Left colon (tissue), 2 donors: ENCODE measurements around the gene ISG15. TPM values are rescaled to one million over a fixed set of nuclear protein-coding genes. Genes with fewer than 3 reads are reported as not detected.
A peak's percentile ranks its signal among the peaks of the same experiment; 100 is the strongest.

Source experiments
- ATAC-seq: fragments of 200-7000 bp; cut with Tn5 transposase; one replicate; pipeline ENCODE4 v1.9.1; 2020; ENCODE audit warnings: mild to moderate bottlenecking, moderate library complexity
- DNase-seq, 2 donors: peaks; one replicate each; pipeline ENCODE4 v3.0.0-alpha.2; 2020
- intact Hi-C, 2 donors: fragments of 100-400 bp; cut with DNase I in 1 of 2; cut with micrococcal nuclease in 1 of 2; formaldehyde crosslinking; loops; one replicate each; pipeline versions ENCODE4 v1.11.2 to v1.14.0; 2022; cut with DNase I, micrococcal nuclease
- long read RNA-seq: library from polyadenylated mRNA; unstranded; transcript quantifications from one replicate; pipeline ENCODE4 v2.0.0, GENCODE V29; 2021
- total RNA-seq, 2 donors: library from RNA; stranded (reverse); fragmentation: NEBNext Ultra II Directional; extraction: Animal tissue kit (Norgen Biotek cat#: 25700); gene quantifications; one replicate each; pipeline ENCODE4 v1.2.1, GENCODE V29; 2021
- donor health status: DM: no; HTN: no; CAD: no.
- donor health status: DM: yes; HTN: yes; CAD: no.

The ISG15 gene
- 10 to 100 TPM; 31.2 to 37.9 TPM for total RNA-seq
- long read RNA-seq, transcript ISG15-201 (2 exons, 711 nt) = major isoform, 31 of 32 reads
- long read RNA-seq, partial matches to known transcripts = 0 of 32 reads
- long read RNA-seq, other reads (novel, unspliced or antisense) = 1 of 32 reads

- intact Hi-C loops = no loop called here
- DNase-seq = peak; percentile 89 to 96
- peak; percentile 91 for ATAC-seq
These were observed at the start of gene ISG15 for GRCh38 chr1:1013105-1013921. Gene ISG15, plus strand, starts transcription at chr1:1013497. Its CDS starts 77 bp downstream, at chr1:1013574.

DNA sequence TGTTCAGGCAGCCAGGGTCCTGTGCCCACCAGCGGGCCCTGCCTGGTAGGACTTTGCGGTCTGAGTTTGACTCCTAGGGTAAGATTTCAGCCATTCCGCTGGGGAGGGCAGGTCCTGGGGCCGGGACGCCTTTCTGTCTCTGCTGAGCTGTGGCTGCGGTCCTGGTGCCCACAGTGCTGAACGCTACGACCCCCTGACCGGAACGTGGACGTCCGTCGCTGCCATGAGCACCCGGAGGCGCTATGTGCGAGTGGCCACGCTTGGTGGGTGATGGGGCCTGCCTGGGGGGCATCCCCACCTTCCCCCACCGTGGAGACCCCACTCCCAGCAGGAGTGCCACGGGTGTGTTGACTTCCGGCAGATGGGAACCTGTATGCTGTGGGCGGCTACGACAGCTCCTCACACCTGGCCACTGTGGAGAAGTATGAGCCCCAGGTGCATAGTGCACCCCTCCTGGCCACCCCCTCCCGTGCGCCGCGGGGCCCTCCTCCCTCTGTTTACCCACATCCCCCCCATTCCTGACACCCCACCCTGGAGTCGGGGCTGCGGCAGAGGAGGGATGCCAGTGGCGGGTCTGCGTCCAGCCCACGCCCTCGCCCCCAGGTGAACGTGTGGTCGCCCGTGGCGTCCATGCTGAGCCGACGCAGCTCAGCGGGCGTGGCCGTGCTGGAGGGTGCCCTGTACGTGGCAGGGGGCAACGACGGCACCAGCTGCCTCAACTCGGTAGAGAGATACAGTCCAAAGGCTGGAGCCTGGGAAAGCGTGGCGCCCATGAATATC is 49.4 kb upstream of the ISG15 start:
- DNase-seq (no peak), ATAC-seq (no peak)
- intact Hi-C loops = no loop called here

DNA sequence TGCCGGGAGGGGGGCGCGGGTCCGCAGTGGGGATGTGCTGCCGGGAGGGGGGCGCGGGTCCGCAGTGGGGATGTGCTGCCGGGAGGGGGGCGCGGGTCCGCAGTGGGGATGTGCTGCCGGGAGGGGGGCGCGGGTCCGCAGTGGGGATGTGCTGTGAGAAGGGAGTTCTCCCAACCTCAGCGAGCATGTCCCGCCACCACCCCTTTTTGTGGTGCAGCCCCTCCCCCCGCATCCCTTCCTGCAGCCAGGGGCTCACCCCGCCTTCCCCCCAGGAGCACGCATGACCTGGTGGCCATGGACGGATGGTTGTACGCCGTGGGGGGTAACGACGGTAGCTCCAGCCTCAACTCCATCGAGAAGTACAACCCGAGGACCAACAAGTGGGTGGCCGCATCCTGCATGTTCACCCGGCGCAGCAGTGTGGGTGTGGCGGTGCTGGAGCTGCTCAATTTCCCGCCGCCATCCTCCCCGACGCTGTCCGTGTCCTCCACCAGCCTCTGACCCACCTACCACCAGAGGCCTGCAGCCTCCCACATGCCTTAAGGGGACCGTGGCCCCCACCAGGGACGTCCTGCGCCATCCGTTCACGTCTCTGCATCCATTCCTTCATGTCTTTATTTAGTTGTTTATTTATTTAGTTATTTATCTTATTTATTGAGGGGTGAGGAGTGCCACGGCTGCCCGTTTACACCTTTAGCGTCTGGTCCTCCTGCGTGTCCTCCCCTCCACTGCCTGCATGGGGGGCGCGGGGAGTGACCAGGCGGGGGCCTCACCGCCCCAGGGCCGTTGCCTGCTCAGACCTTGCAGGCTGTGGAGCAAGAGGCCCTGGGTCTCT is 48.4 kb upstream of the ISG15 start:
- ATAC-seq (no peak), DNase-seq (no peak)
- intact Hi-C loops = no loop called here

- no peak for DNase-seq
- intact Hi-C loops = no loop called here
- no peak for ATAC-seq
These were observed 47.7 kb upstream of the ISG15 start for GRCh38 chr1:965526-966134.

DNA sequence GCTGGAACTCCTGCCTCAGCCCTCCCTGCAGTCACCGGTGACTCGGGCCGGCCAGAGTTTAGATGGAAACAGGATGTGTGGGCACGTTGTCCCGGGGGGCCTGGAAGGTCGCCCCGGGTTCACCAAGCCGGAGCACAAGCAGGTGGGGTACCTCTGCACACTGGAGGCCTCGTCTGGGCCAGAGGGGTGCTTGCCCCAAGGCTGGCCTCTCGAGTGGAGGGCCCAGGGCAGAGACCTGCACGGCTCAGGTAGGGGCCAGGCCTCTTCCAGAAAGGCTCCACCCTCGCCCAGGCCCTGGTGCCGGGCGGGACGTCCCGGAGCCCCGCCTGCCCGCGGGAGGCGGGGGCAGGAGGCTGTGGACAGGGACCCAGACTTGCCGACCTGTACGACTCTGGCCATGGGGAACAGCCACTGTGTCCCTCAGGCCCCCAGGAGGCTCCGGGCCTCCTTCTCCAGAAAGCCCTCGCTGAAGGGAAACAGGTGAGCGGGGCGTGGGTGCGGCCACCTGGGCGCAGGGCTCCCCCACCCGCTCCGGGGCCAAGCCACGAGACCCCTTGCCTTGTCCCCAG is 47.1 kb upstream of the ISG15 start, which contains the start of gene PLEKHN1:
Gene PLEKHN1, plus strand, starts transcription at position 348 of the 569 bp plus-strand sequence. Its CDS starts 50 bp downstream, at position 398.
- ATAC-seq (peak; percentile 77), DNase-seq (peak in 1 of 2 donors; percentile 46)
- intact Hi-C loops = no loop called here

GRCh38 chr1:966704-967300 is 46.5 kb upstream of the ISG15 start:
- ATAC-seq = peak; percentile 82
- intact Hi-C loops = no loop called here

GRCh38 chr1:967466-968343 is 45.6 kb upstream of the ISG15 start:
- no peak for DNase-seq
- ATAC-seq = no peak
- intact Hi-C loops = no loop called here

More at GRCh38 chr1:966704-967300, 46.5 kb upstream of the ISG15 start:
- peak; percentile 74 to 85 for DNase-seq

GRCh38 chr1:969260-969855 is 43.9 kb upstream of the ISG15 start:
- ATAC-seq (no peak), DNase-seq (no peak)
- intact Hi-C loops = no loop called here

- ATAC-seq (no peak), DNase-seq (no peak)
- intact Hi-C loops = loop anchor here in 1 of 2 donors (10.0 kb wide), 1 partner anchor 56 kb away; no protein-coding TSS in a partner anchor
These were observed 42.9 kb upstream of the ISG15 start for GRCh38 chr1:970242-970972.

- intact Hi-C loops = loop anchor here in 1 of 2 donors (10.0 kb wide), 1 partner anchor 56 kb away; no protein-coding TSS in a partner anchor
- no peak for ATAC-seq
- DNase-seq = no peak
These were observed 42.1 kb upstream of the ISG15 start for GRCh38 chr1:970973-971730.

- ATAC-seq (no peak), DNase-seq (no peak)
- intact Hi-C loops = loop anchor here in 1 of 2 donors (10.0 kb wide), 1 partner anchor 57 kb away; no protein-coding TSS in a partner anchor
These were observed 41.4 kb upstream of the ISG15 start for GRCh38 chr1:971751-972506.

DNA sequence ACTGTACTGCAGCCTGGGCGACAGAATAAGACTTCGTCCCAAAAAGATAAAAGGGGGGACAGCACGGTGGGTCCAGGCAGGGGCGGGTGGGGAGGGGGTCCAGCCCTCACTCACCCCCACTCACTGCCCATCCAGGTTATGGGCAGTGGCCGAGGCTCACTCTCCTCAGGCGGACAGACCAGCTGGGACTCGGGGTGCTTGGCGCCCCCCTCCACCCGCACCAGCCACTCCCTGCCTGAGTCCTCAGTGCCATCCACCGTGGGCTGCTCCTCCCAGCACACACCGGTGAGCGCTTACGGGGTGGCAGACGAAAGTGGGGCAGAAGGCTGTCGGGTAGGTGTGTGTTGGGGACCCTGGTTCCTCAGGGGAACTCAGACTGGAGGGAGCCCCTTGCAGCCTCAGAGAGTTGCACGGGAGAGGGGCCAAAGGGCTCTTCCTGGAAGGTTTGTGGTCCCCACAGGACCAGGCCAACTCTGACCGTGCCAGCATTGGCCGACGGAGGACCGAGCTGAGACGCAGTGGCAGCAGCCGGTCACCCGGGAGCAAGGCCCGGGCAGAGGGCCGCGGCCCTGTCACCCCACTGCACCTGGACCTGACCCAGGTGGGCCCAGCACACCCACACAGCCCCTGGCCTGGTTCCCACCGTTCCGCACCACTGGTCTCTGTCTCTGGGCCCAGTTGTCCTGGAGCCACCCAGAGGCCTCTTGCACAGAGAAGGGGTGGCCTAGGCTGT is 40.4 kb upstream of the ISG15 start:
- no peak for ATAC-seq
- DNase-seq = no peak
- intact Hi-C loops = loop anchor here in 1 of 2 donors (10.0 kb wide), 1 partner anchor 58 kb away; no protein-coding TSS in a partner anchor
